WI38 (cell line): ENCODE data around the gene DYNC2H1.

ENCODE experiments used
- H3K4me3 ChIP-seq: 2 replicates; pipeline ENCODE4 v1.5.1; 2011; ENCODE audit warnings: low read depth, mild to moderate bottlenecking, control low read depth, low read length
- TF ChIP-seq, protein P1 (sequence below): IDR thresholded peaks from 2 replicates; pipeline ENCODE4 v1.5.1; 2012; ENCODE audit warnings: low read depth, mild to moderate bottlenecking, control low read depth, low read length

The DYNC2H1 gene

DNA sequence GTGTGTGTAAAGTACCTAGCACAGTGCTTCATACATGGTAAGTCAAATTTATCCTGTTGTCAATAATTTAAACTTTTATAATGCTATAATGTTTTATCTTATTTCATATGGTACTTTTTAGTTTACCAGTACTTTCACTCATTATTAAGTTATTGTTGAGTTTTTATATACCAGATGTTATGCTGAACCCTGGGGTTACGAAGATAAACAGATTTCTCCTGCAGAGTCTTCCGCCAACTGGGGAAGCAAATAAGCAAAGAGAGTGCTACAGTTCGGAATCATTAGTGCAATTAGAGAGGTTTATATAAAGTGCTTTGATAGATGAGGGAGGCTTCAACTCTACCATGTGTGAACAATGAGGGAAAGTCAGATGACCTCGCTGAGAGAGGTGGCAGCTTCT is 362.3 kb downstream of the DYNC2H1 start:
- TF ChIP-seq, protein P1, sequence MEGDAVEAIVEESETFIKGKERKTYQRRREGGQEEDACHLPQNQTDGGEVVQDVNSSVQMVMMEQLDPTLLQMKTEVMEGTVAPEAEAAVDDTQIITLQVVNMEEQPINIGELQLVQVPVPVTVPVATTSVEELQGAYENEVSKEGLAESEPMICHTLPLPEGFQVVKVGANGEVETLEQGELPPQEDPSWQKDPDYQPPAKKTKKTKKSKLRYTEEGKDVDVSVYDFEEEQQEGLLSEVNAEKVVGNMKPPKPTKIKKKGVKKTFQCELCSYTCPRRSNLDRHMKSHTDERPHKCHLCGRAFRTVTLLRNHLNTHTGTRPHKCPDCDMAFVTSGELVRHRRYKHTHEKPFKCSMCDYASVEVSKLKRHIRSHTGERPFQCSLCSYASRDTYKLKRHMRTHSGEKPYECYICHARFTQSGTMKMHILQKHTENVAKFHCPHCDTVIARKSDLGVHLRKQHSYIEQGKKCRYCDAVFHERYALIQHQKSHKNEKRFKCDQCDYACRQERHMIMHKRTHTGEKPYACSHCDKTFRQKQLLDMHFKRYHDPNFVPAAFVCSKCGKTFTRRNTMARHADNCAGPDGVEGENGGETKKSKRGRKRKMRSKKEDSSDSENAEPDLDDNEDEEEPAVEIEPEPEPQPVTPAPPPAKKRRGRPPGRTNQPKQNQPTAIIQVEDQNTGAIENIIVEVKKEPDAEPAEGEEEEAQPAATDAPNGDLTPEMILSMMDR = no peak
- H3K4me3 ChIP-seq = no peak overlapping the region

DNA sequence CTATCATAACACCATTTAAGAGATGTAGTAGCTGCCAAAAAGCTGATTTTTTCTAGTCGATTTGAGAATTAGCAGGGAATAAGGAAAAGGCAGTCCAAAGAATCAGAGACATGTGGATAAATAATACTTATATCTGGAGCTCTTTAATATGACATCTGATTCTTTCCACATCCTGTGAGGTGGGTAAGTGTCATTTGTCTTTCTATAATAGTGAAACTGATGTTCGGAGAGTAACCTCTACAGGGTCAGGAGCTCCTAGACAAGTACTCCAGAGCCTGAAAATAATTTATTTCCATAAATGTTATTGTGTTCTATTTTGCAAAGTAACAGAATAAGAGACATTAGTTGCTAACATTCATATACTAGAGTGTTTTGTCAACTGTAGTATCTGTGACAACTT is 367.6 kb downstream of the DYNC2H1 start:
- H3K4me3 ChIP-seq = no peak overlapping the region
- TF ChIP-seq, protein P1 = no peak

DNA sequence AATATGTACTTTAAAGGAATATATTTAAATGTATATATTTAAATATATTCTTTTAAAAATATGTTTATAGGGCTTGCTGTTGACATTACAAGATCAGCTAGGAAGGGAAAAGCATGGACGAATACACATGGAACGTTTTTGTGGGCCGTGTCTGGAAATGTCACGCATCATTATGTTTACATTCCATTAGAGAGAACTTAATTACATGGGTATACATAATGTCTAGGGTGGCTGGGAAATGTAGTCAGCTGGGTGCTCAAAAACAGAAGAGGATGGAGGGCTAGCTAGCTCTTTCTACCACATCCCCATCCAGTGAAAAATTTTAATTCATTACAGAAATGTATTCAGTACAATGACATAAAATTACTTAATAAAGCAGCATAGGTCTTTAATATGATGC is 371.2 kb downstream of the DYNC2H1 start:
- TF ChIP-seq, protein P1 = no peak
- H3K4me3 ChIP-seq = no peak overlapping the region

DNA sequence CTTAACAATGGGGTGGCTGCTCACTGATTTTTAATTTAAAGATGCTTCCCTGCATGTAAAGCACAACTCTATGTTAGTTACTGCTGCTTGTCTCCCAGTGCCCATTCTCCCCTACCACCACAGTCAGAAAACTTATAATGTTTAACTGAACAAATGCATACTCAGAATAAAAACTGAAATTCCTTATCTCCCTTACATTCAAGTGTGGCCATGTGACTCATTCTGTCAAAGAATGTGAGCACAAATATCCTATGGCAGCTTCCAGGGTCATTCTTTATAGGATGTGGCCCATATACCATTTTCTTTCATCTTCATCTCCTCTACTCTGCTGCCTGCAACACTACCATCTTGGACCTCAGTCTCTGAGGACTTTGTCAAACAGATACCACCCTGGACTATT is 374.8 kb downstream of the DYNC2H1 start:
- TF ChIP-seq, protein P1 = no peak
- no peak overlapping the region for H3K4me3 ChIP-seq

DNA sequence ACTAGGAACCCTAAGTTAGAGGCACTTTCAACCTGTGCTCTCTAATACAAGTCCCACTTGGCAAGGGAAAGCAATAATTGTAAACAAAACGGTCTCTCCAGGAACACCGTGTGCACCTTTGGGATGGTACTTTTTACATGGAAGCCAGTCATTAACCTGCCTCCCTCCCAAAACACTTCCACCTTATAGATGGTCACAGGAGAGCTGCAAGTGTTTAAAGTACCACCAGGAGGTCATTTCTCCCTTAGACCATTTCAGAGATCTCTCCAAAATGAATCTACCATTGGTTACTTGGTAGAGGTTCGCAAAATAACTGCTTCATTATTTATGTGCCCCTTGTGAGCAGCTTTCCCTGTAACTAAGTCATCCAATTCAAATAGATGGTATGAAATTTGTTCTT is 375.3 kb downstream of the DYNC2H1 start:
- TF ChIP-seq, protein P1 = no peak
- H3K4me3 ChIP-seq = no peak overlapping the region

DNA sequence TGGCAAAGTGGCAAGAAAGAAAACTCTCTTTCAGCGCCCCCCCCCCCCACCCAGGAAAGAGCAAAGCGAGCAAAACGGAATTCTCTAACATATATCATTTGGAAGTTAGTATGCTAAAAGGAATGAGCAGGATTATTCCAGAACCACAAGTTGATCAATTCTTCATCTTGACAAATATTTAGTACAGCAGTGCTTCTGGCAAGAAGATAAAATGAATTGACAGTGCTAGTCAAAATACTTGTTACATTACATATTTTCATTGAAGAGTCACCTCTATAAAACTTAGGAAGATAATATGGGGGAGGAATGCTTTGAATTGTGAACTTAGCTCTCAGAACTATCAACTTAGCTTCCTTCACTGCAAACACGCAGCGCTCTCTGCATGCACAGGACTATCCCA is 377.4 kb downstream of the DYNC2H1 start:
- H3K4me3 ChIP-seq = no peak overlapping the region
- TF ChIP-seq, protein P1 = no peak

DNA sequence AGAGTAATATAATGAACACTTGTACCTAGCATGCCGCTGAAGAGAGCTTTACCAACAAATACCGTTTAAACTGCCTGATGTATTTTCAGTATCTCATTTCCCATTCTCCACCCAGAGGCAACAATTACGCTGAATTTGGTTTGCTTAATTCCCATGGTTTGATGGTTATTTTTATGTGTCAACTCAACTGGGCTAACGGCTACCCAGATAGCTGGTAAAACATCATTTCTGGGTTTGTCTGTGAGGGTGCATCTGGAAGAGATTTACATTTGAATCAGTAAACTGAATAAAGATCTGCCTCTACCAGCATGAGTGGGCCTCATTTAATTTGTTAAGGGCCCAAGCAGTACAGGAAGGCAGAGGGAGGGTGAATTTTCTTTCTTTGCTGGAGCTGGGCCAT is 377.9 kb downstream of the DYNC2H1 start:
- H3K4me3 ChIP-seq = no peak overlapping the region
- TF ChIP-seq, protein P1 = no peak
